Tibial artery (tissue), 4 donors: ENCODE data around the gene OPCML.

Experiments
- DNase-seq, 2 donors: peaks; one replicate each; pipeline ENCODE4 v3.0.0-alpha.2; 2019
- H3K27ac ChIP-seq, 2 donors: fragments of 200-600 bp; sonication (generic) in 1 of 2; 1 replicate in 1 of 2; 2 replicates in 1 of 2; pipeline ENCODE4 v1.5.1; 2018 to 2019; ENCODE audit warnings: mild to moderate bottlenecking in 1 of 2
- H3K27me3 ChIP-seq, 2 donors: fragments of 200-600 bp; sonication (generic) in 1 of 2; one replicate each; pipeline versions ENCODE4 v1.5.1 to v1.6.0; 2016 to 2019
- H3K36me3 ChIP-seq, 3 donors: fragments of 200-600 bp; sonication (generic) in 2 of 3; one replicate each; pipeline ENCODE4 v1.5.1; 2016 to 2019; ENCODE audit warnings: mild to moderate bottlenecking in 2 of 3
- H3K4me1 ChIP-seq, 4 donors: fragments of 200-600 bp; sonication (generic) in 2 of 4; 1 replicate in 3 of 4; 2 replicates in 1 of 4; pipeline ENCODE4 v1.5.1; 2016 to 2019
- H3K4me3 ChIP-seq, 2 donors: fragments of 200-600 bp; sonication (generic) in 1 of 2; 1 replicate in 1 of 2; 2 replicates in 1 of 2; pipeline ENCODE4 v1.5.1; 2018 to 2019; ENCODE audit warnings: mild to moderate bottlenecking in 2 of 2
- H3K9me3 ChIP-seq, 3 donors: fragments of 200-600 bp; sonication (generic) in 1 of 3; one replicate each; pipeline ENCODE4 v1.5.1; 2016 to 2019
- CTCF ChIP-seq, 2 experiments: fragments of 200-600 bp in 1 of 2; fragments of 450-650 bp in 1 of 2; IDR thresholded peaks; one replicate each; pipeline ENCODE4 v1.5.1; 2017 to 2019; ENCODE audit warnings: antibody characterized with exemption in 2 of 2, mild to moderate bottlenecking in 1 of 2, moderate library complexity in 1 of 2
- intact Hi-C: fragments of 100-400 bp; cut with DNase I; formaldehyde crosslinking; loops from one replicate; pipeline ENCODE4 v1.15.0; 2023; ENCODE audit warnings: low total_unique reads

Gene OPCML

GRCh38 chr11:133181667-133182066, 350.6 kb downstream of the OPCML start:
- no peaks in the 10 kb centered on the region for H3K9me3 ChIP-seq
- no peak overlapping the region for H3K4me3 ChIP-seq
- H3K36me3 ChIP-seq = no peaks in the 10 kb centered on the region
- peaks cover 0 to 5% of the 10 kb centered on the region in 2 donors for H3K27me3 ChIP-seq
- no peak overlapping the region for H3K27ac ChIP-seq
- DNase-seq = no peak
- no peak for TF ChIP-seq CTCF (IDR thresholded peaks at IDR 0.05)
- intact Hi-C loops = no loop called here
- H3K4me1 ChIP-seq = no peaks in the 10 kb centered on the region

GRCh38 chr11:133181066-133181465, 351.2 kb downstream of the OPCML start:
- Histone ChIP-seq H3K27me3 (peaks cover 0 to 5% of the 10 kb centered on the region in 2 donors), H3K27ac (no peak overlapping the region), H3K9me3 (no peaks in the 10 kb centered on the region), H3K4me1 (no peaks in the 10 kb centered on the region), H3K36me3 (no peaks in the 10 kb centered on the region), H3K4me3 (no peak overlapping the region)
- intact Hi-C loops = no loop called here
- DNase-seq = no peak
- TF ChIP-seq CTCF (IDR thresholded peaks at IDR 0.05) = no peak

GRCh38 chr11:133180201-133180600, 352.1 kb downstream of the OPCML start:
- DNase-seq = no peak
- no peak for TF ChIP-seq CTCF (IDR thresholded peaks at IDR 0.05)
- no peaks in the 10 kb centered on the region for H3K4me1 ChIP-seq
- no peak overlapping the region for H3K4me3 ChIP-seq
- no peak overlapping the region for H3K27ac ChIP-seq
- H3K27me3 ChIP-seq = peaks cover 0 to 5% of the 10 kb centered on the region in 2 donors
- intact Hi-C loops = no loop called here
- no peaks in the 10 kb centered on the region for H3K9me3 ChIP-seq
- H3K36me3 ChIP-seq = no peaks in the 10 kb centered on the region

- TF ChIP-seq CTCF (IDR thresholded peaks at IDR 0.05) = no peak
- intact Hi-C loops = no loop called here
- H3K9me3 ChIP-seq = no peaks in the 10 kb centered on the region
- no peak overlapping the region for H3K27ac ChIP-seq
- peaks cover 0 to 5% of the 10 kb centered on the region in 2 donors for H3K27me3 ChIP-seq
- H3K36me3 ChIP-seq = no peaks in the 10 kb centered on the region
- DNase-seq = no peak
- H3K4me1 ChIP-seq = no peaks in the 10 kb centered on the region
- no peak overlapping the region for H3K4me3 ChIP-seq
Measured at GRCh38 chr11:133176748-133177147, 355.6 kb downstream of the OPCML start.

- no peak overlapping the region for H3K27ac ChIP-seq
- peaks cover 0 to 3% of the 10 kb centered on the region in 2 donors for H3K27me3 ChIP-seq
- intact Hi-C loops = no loop called here
- H3K4me3 ChIP-seq = no peak overlapping the region
- no peaks in the 10 kb centered on the region for H3K36me3 ChIP-seq
- TF ChIP-seq CTCF (IDR thresholded peaks at IDR 0.05) = no peak
- H3K9me3 ChIP-seq = no peaks in the 10 kb centered on the region
- no peaks in the 10 kb centered on the region for H3K4me1 ChIP-seq
- DNase-seq = no peak
Measured at GRCh38 chr11:133175103-133175502, 357.2 kb downstream of the OPCML start.

- no peaks in the 10 kb centered on the region for H3K36me3 ChIP-seq
- H3K27me3 ChIP-seq = no peaks in the 10 kb centered on the region
- no peak overlapping the region for H3K27ac ChIP-seq
- no peak overlapping the region for H3K4me3 ChIP-seq
- intact Hi-C loops = no loop called here
- no peak for DNase-seq
- no peaks in the 10 kb centered on the region for H3K4me1 ChIP-seq
- no peaks in the 10 kb centered on the region for H3K9me3 ChIP-seq
- TF ChIP-seq CTCF (IDR thresholded peaks at IDR 0.05) = no peak
Measured at GRCh38 chr11:133173810-133174412, 358.4 kb downstream of the OPCML start.
